Inflammatory macrophage (primary cell): ENCODE measurements around the gene AIFM2.
"Not testable (repeated sequence)": the region's sequence is repeated elsewhere in the genome, so short reads cannot be mapped to it uniquely, and the experiment has no call there.

ENCODE experiments used
- DNase-seq, 2 donors: peaks; one replicate each; pipeline ENCODE4 v3.0.0-alpha.2; 2020 to 2022
- total RNA-seq, 18 experiments: gene quantifications; one replicate each; lab custom pipeline; 2026; ENCODE audit warnings: mixed read lengths in 6 of 18, inconsistent platforms in 2 of 18; lab: John Stamatoyannopoulos, UW

AIFM2 gene
- 12.0 to 67.0 (median 28.2) reads per million in 18 experiments for total RNA-seq

DNA sequence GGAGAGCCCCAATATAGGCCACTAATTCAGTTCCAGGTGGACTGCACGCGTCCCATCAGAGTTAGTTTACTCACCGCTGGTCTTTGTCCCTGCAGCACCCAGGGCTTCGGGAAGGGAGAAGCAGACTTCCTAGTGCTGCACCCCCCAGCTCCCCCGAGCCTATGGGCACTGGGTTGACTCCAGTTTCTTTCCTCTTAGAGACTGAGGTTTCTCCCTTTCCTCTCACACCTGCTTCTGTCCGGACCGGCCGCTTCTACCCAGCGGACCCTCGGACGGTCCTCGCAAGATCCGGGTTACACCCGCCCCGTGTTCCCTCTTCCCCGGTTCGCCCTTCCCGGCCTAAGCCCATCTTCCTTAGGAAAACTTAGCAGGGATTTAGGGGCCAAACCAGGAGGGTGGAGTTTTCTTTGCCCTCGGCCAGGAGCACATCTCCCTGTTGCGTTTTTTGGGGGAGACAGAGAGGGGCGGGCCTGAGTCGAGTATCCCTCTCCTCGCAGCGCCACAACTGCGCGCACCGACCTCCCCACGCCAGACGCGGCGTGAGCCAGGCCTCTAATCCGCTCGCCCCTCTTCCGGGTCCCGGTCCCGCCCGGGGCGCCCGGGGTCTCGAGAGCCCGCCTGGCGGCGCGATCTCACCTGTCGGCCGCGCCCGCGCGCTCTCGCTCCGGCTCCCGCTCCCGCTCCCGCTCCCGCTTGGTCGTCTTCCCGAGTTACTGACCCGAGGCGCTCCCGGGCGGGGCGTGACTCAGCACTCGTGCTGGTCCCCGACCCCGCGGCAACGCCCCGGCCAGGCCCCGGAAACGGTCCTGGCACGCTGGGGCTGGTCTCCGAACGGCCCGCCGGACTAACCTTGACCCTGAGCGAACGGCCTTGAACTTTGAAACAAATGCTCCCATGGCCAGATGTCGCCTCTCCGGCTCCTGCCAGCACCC, at the start of gene AIFM2:
AIFM2 (minus strand) TSS at position 728 of the 932 bp plus-strand sequence. CDS start 8,741 bp downstream, outside the sequence.
- peak; percentile 41 to 76 for DNase-seq

DNA sequence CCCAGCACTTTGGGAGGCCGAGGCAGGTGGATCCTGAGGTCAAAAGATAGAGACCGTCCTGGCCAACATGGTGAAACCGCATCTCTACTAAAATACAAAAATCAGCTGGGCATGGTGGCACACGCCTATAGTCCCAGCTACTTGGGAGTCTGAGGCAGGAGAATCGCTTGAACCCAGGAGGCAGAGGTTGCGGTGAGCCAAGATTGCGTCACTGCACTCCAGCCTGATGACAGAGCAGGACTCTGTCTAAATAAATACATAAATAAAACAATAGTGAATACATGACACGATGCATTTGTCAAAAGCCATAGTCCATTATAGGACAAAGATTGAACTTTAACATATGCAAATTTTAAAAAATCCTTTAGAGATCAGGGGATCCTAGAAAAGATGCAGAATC, 46.6 kb upstream of the AIFM2 start:
- not testable (repeated sequence) for DNase-seq

- DNase-seq, result no peak
Observed at GRCh38 chr10:70178139-70178725, 45.6 kb upstream of the AIFM2 start.

GRCh38 chr10:70176441-70176840, 43.8 kb upstream of the AIFM2 start:
- DNase-seq, result no peak

GRCh38 chr10:70175516-70175915, 42.9 kb upstream of the AIFM2 start:
- no peak for DNase-seq

- peak; percentile 69 to 83 for DNase-seq
Observed at GRCh38 chr10:70174058-70174741, 41.6 kb upstream of the AIFM2 start.

- peak in 1 of 2 donors; percentile 42 for DNase-seq
Observed at GRCh38 chr10:70169649-70170364, 37.2 kb upstream of the AIFM2 start.

GRCh38 chr10:70169011-70169410, 36.4 kb upstream of the AIFM2 start:
- DNase-seq, result no peak

- no peak for DNase-seq
Observed at GRCh38 chr10:70167246-70167645, 34.6 kb upstream of the AIFM2 start.

DNA sequence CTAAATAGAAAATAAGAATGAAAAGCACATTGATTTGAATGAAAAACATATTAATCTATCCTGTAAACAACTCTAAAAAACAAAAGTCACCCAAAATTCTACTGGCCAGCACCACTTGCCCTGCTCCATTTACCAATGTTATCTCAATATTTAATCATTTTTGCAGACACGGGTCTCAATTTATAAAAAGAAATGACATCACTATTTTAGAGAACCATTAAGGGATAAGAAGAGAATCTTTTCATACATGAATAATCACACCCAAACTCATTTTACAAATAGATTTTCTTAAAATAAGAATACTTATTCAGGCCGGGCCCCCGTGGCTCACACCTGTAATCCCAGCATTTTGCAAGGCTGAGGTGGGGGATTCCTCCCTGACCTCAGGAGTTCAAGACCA, 33.8 kb upstream of the AIFM2 start:
- no peak for DNase-seq

- DNase-seq, result peak; percentile 8 to 29
Observed at GRCh38 chr10:70164163-70164562, 31.5 kb upstream of the AIFM2 start.

GRCh38 chr10:70163448-70163847, 30.8 kb upstream of the AIFM2 start:
- no peak for DNase-seq

- DNase-seq, result no peak
Observed at GRCh38 chr10:70162892-70163201, 30.2 kb upstream of the AIFM2 start.

GRCh38 chr10:70162151-70162891, 29.7 kb upstream of the AIFM2 start:
- DNase-seq, result no peak

- no peak for DNase-seq
Observed at GRCh38 chr10:70160798-70161197, 28.2 kb upstream of the AIFM2 start.

DNA sequence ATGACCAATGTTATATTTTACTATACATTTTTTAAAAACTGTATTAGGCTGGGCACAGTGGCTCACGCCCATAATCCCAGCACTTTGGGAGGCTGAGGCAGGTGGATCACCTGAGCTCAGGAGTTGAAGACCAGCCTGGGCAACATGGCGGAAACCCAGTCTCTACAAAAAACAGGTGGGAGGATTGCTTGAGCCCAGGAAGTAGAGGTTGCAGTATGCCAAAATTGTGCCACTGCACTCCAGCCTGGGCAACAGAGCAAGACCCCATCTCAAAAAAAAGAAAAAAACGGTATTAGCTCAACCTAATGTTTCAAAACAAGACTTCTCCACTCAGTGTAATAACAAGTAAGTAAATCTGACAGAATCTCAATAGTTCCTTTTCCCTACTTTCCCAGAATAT, 26.7 kb upstream of the AIFM2 start:
- DNase-seq, result not testable (repeated sequence)

DNA sequence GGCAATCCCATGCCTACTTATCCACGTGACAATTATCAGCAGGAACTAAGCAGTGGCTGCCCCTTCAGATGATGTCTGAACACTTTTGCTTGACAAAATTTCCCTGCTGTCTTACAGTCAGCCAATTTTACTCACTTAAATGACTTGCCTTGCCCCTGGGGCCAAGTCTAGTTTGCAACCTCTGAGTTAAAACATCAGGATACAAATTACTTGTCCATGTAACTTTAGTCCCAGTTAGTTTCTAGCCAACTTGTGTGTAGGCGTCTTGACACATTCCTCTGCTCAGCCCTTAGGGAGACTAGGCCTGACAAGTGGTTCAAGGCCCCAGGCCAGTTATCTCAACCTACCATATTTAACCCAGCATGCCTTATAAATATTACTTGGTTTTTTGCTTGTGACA, 25.5 kb upstream of the AIFM2 start:
- DNase-seq, result no peak

- DNase-seq, result no peak
Observed at GRCh38 chr10:70155255-70155838, 22.7 kb upstream of the AIFM2 start.

GRCh38 chr10:70148516-70148915, 15.9 kb upstream of the AIFM2 start:
- DNase-seq, result no peak

- DNase-seq, result no peak
Observed at GRCh38 chr10:70147259-70147625, 14.6 kb upstream of the AIFM2 start.

- DNase-seq, result peak; percentile 97 to 98
Observed at GRCh38 chr10:70146489-70147258, 14.0 kb upstream of the AIFM2 start, which contains the start of gene TYSND1. Gene TYSND1, minus strand, starts transcription at chr10:70146700. Its CDS starts 114 bp downstream, at chr10:70146586.
